ENCODE results near the gene PTPRCAP.

The PTPRCAP gene

DNA sequence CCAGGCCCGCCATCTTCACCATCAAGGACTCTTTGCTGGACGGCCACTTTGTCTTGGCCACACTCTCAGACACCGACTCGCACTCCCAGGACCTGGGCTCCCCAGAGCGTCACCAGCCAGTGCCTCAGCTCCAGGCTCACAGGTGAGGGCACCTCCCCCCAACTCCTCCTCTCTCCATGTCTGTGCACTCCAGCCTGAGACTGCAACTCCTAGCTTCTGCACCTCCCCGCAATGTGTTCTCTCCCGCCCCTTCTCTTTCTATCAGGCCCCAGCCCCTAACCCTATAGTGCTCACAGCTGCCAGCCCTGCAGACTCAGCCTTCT, 41.3 kb downstream of the PTPRCAP start:
- DNase-seq (ENCODE audit: low spot score) = no peak

DNA sequence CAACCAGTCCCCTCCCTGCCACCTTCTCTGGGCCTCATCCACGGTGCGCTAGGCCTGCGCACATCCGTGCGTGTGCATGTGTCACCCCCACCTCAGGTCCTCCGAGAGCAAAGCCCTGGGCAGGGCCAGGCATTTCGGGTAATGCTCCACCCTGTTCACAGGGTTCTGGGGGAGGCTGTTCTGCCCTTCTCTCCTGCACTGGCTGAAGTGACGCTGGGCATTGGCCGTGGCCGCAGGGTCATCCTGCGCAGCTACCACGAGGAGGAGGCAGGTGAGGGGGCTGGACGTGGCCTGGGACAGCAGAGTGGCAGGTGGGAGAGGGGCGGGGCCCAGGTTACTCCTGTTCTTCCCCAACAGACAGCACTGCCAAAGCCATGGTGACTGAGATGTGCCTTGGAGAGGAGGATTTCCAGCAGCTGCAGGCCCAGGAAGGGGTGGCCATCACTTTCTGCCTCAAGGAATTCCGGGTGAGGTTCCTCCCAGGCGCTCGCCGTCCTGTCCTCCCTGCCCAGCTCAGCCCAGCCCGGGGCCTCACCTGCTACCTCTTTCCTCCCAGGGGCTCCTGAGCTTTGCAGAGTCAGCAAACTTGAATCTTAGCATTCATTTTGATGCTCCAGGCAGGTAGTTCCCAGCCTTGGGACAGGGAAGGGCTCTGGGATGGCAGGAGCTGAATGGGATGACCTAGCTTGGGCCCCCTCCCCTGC, 41.8 kb downstream of the PTPRCAP start:
- no peak for DNase-seq (ENCODE audit: low spot score)

DNA sequence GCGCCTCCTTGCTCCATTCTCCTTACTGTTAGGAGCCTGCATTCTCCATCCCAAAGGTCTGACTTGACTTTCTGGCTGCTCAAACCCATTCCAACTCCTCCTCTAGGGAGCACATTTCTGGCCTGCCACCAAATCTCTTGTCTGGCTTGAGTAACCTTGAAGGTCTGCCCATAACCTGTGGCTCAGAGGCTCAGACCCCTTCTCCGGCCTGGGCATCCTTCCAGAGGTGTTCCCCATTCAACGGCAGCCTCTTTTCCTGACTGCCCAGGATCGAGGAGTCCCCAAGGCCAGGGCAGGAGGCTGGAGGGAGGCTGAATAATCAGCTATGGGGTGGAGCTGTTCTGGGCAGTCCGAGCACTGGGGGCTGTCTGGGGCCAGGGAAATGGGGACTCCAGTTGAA, 43.5 kb downstream of the PTPRCAP start:
- no peak for DNase-seq (ENCODE audit: low spot score)

DNA sequence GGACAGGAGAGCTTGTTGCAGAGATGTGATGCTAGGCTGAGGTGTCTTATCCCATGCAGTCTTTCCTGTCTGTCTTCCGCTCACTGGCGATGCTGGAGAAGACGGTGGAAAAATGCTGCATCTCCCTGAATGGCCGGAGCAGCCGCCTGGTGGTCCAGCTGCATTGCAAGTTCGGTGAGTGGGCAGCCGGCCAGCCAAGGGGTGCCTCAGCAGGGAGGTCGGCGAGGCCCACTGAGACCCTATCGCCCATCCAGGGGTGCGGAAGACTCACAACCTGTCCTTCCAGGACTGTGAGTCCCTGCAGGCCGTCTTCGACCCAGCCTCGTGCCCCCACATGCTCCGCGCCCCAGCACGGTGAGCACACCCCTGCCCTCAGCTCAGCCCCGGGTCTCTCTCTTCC, 44.0 kb downstream of the PTPRCAP start:
- no peak for DNase-seq (ENCODE audit: low spot score)

DNA sequence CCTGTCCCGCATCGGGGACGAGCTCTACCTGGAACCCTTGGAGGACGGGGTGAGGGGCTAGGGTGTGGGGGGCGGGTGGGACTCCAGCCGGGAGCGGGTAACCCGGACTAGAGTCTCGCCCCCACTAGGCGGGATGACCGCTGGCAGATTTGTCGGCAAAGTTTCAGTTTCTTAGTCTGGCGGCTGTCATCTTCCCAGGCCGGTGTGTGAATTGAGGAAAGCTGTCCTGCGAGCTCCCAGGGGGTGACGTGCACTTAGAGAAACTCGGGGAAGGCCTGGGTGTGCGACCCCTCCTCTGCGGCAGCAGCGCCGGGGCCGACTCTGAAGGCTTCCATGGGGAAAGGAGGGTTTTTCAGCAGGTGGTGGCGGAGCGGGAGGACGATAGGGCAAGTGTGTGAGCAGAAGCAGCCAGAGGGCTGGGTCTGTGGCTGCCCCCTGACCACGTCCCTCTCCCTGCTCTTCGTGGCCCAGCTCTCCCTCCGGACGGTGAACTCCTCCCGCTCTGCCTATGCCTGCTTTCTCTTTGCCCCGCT, 45.2 kb downstream of the PTPRCAP start:
- DNase-seq (ENCODE audit: low spot score) = no peak

DNA sequence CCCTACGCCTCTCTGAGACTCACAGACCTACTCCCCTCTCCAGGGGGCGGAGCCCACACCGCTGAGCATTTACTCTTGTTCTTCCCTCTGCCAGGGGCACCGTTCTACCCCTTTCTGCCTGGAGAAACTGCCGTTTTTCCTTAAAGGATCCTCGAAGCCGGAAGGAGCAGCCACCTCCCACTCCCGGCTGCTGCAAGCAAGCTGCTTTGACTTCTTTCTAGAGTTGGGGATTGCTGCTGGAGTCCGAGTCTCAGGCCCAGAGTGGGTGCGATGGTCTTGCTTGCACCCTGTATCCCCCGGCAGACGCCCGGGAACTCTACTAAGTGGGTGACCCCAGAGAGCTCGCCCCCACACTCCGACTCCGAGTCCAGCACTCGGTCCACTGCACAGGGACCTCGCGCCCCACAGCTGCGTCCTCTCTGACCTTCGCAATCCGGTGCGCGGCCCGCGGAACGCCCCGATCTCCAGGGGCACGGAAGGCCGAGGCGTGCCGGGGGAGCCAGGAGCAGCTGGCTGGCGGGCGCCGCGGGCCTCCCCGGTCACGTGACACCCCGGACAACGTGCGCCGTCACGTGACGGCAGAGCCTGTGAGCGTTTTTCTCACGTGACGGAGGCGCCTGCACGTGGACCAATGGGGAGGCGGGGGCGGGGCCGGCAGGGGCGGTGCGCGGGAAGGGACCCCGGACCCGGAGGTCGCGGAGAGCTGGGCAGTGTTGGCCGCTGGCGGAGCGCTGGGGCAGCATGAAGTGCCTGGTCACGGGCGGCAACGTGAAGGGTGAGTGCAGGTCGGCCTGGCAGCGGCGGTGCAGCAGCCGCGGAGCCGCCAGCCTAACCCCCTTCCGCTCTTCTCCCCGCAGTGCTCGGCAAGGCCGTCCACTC, 45.9 kb downstream of the PTPRCAP start, which contains the start of gene RAD9A:
Gene RAD9A (plus strand): TSS at position 683 of the 879 bp plus-strand sequence. CDS start 59 bp downstream, at position 742.
- DNase-seq (ENCODE audit: low spot score) = peak; percentile 96

DNA sequence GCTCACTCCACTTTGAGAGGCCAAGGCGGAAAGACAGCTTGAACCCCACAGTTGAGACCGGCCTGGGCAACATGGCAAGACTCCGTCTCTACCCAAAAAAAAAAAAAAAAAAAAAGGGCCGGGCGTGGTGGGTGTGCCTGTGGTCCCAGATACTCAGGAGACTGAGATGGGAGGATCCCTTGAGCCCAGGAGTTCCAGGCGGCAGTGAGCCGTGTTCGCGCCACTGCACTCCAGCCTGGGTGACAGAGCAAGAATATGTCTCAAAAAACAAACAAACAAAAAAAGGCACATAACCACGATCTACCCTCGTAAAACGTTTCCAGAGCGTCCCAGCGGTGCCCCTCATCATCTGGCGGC, 46.6 kb downstream of the PTPRCAP start:
- DNase-seq (ENCODE audit: low spot score) = no peak

DNA sequence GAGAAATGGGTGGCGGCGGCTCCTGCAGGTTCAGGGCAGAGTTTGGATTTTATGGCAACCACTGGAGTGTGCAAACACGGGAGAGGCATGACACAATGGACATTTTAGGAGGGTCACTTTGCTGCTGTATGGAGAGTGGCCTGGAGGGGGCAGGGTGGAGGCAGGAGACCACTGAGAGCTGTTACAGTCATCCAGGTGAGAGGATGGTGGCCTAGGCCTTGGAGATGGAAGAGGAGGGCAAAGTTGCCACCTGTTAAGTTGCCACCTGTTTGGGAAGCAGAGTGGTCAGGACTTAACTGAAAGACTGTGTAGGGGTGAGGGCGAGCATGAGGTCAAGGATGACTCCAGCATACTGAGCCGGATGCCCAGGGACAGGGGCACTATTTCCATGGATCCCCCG, 48.0 kb downstream of the PTPRCAP start:
- DNase-seq (ENCODE audit: low spot score) = peak; percentile 54

DNA sequence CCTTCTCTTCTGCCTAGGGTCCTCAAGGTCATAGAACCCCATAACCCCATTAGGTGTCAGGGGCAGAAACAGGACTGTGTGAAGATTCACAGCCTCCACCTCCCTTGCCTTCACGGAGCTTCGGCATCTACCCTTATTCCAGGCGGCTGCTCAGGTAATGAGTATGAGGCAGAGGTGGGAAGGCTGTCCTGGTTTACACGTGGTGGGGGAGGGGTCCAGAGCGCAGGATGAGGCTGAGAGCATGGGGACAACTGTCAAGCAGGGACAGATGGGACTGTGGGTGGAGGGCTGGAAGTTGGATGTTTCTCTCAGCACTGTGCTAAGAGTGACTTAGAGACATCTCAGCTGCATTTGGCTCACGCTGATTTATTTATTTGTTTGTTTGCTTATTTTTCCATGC, 50.0 kb downstream of the PTPRCAP start:
- DNase-seq (ENCODE audit: low spot score) = no peak

DNA sequence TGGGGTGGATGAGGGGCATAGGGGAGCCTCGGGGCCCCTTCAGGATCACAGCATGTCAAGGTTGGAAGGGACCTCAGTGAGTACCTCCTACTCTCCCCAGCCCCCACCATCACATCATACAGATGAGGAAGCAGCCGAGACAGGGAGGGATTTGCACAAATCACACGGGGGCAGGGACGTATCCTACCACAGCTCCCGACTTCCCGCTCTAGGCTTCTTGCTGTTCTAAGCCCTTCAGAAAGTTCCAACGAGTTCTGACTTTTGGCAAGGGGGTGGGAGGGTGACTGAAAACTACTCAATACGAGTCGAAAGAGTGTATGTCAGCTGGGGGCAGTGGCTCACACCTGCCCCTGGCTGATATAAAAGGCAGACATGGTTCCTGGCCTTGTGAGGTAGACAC, 50.4 kb downstream of the PTPRCAP start:
- DNase-seq (ENCODE audit: low spot score) = no peak

Measured in germinal center (tissue), 1 donor.